AG04450 (cell line): ENCODE results near the gene RFFL. TPM values are rescaled to one million over a fixed set of nuclear protein-coding genes. Genes with fewer than 3 reads are reported as not detected.
"Not testable (repeated sequence)": the region's sequence is repeated elsewhere in the genome, so short reads cannot be mapped to it uniquely, and the experiment has no call there.

Experiments
- CTCF ChIA-PET: fragments of 300-600, 350-600 bp; formaldehyde crosslinking; extraction: SDS; loops from one replicate; lab custom pipeline; 2022; ENCODE audit warnings: antibody characterized with exemption, inconsistent platforms; lab: Charles Lee
- POLR2A ChIA-PET: fragments of 350-600 bp; formaldehyde crosslinking; extraction: SDS; loops from one replicate; lab custom pipeline; 2021; ENCODE audit warnings: antibody characterized with exemption, inconsistent platforms; lab: Yijun Ruan, JAX
- DNase-seq: peaks from one replicate; pipeline ENCODE4 v3.0.0-alpha.2; 2011; ENCODE audit warnings: low read depth, low spot score
- H3K27ac ChIP-seq: one replicate; pipeline ENCODE4 v1.5.1; 2012; ENCODE audit warnings: low read depth, low read length, control low read depth
- H3K27me3 ChIP-seq: one replicate; pipeline ENCODE4 v1.6.0; 2012; ENCODE audit warnings: low read length; ENCODE audit not compliant: control insufficient read depth, insufficient read depth
- H3K4me3 ChIP-seq: 2 replicates; pipeline ENCODE4 v1.5.1; 2011; ENCODE audit warnings: mild to moderate bottlenecking, low read depth, low read length, control low read depth
- H3K9me3 ChIP-seq: 2 replicates; pipeline ENCODE4 v1.5.1; 2012; ENCODE audit warnings: low read length; ENCODE audit not compliant: control insufficient read depth, insufficient read depth
- polyA plus RNA-seq: library from polyadenylated mRNA; depleted of rRNA; stranded (reverse); fragments of >200 nt; gene quantifications from 2 replicates; pipeline ENCODE4 v1.2.3, GENCODE V29; 2011
- TF ChIP-seq, protein P1 (sequence below): IDR thresholded peaks from 2 replicates; pipeline ENCODE4 v1.5.1; 2011; ENCODE audit warnings: low read depth, low read length, control low read depth, inconsistent platforms

RFFL gene
- polyA plus RNA-seq, 1 experiment = 11.0 TPM

DNA sequence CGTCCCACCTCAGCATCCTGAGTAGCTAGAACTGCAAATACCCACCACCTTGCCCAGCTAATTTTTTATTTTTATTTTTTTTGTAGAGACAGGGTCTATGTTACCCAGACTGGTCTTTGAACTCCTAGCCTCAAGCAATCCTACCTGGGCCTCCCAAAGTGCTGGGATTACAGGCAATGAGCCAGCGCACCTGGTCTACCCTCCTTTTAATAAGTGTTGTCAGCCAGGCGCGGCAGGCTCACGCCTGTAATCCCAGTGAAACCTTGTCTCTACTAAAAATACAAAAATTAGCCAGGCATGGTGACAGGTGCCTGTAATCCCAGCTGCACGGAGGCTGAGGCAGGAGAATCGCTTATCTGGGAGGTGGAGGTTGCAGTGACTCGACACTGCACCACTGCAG is 19.3 kb downstream of the RFFL start:
- no peaks in the 10 kb centered on the region for H3K27me3 ChIP-seq
- H3K27ac ChIP-seq = no peak overlapping the region
- ChIA-PET POLR2A (no interaction called here), CTCF (no interaction called here)
- H3K4me3 ChIP-seq = no peak overlapping the region
- TF ChIP-seq, protein P1, sequence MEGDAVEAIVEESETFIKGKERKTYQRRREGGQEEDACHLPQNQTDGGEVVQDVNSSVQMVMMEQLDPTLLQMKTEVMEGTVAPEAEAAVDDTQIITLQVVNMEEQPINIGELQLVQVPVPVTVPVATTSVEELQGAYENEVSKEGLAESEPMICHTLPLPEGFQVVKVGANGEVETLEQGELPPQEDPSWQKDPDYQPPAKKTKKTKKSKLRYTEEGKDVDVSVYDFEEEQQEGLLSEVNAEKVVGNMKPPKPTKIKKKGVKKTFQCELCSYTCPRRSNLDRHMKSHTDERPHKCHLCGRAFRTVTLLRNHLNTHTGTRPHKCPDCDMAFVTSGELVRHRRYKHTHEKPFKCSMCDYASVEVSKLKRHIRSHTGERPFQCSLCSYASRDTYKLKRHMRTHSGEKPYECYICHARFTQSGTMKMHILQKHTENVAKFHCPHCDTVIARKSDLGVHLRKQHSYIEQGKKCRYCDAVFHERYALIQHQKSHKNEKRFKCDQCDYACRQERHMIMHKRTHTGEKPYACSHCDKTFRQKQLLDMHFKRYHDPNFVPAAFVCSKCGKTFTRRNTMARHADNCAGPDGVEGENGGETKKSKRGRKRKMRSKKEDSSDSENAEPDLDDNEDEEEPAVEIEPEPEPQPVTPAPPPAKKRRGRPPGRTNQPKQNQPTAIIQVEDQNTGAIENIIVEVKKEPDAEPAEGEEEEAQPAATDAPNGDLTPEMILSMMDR = no peak
- no peaks in the 10 kb centered on the region for H3K9me3 ChIP-seq
- DNase-seq = no peak

DNA sequence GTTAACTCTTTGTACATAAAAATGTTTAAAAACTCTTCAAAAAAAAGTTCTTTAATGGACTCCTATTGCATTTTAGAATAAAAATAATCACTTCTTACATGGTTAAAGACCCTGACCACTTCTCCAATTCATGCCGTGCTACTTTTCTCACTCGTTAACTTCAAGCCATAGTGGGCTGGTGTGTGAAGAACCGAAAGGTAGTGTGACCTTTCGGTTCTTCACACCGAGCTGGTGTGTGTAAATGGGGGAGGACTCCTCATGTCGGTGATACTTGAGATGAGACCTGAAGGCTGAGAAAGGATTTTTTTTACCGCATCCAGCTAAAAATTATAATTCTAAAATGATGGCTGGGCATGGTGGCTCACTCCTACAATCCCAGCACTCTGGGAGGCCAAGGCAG is 22.1 kb downstream of the RFFL start:
- Histone ChIP-seq H3K27ac (no peak overlapping the region), H3K27me3 (no peaks in the 10 kb centered on the region), H3K9me3 (no peaks in the 10 kb centered on the region), H3K4me3 (no peak overlapping the region)
- TF ChIP-seq, protein P1 = no peak
- ChIA-PET POLR2A (interaction anchor here (1.1 kb wide), 1 partner anchor 60 kb away, joined by 4 read pairs; no protein-coding TSS in a partner anchor), CTCF (interaction anchor here (1.3 kb wide), 1 partner anchor 49 kb away, joined by 8 read pairs; no protein-coding TSS in a partner anchor)
- DNase-seq = no peak

DNA sequence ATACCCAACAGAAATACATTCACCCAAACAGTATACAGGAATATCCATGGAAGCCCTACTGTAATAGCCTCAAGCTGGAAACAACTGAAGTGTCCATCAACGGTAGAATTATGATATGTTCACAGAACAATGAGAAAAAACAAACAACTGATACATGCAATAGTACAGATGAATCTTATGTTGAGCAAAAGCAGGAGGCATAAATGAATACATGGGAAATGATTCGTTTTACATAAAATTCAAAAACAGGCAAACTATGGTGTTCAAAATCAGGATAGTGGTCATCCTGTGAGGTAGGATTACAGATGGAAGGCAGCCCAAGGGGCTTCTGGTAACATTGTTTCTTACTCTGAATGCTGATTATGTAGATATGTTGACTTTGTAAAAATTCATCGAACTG is 25.1 kb downstream of the RFFL start:
- ChIA-PET CTCF (no interaction called here), POLR2A (no interaction called here)
- Histone ChIP-seq H3K9me3 (no peaks in the 10 kb centered on the region), H3K27me3 (no peaks in the 10 kb centered on the region), H3K27ac (no peak overlapping the region), H3K4me3 (no peak overlapping the region)
- no peak for DNase-seq
- TF ChIP-seq, protein P1 = no peak

DNA sequence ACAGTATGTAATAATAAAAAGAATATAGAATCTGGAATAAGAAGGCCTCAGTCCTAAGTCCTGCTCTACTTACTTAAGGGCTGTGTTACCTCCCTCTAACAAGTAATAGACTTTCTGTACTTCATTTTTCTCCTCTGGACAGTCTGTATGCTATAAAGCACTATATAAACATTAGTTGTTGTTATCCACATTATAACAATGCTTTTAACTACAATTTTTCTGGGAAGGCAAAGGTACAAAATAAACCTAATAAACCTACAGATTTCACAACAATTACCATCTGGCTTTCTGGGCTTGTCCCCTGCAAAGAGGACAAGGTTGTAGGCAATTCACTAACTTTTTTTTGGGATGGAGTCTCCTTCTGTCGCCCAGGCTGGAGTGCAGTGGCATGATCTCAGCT is 32.7 kb downstream of the RFFL start:
- ChIA-PET POLR2A (no interaction called here), CTCF (no interaction called here)
- Histone ChIP-seq H3K4me3 (no peak overlapping the region), H3K27me3 (no peaks in the 10 kb centered on the region), H3K9me3 (no peaks in the 10 kb centered on the region), H3K27ac (no peak overlapping the region)
- TF ChIP-seq, protein P1 = no peak
- DNase-seq = no peak

DNA sequence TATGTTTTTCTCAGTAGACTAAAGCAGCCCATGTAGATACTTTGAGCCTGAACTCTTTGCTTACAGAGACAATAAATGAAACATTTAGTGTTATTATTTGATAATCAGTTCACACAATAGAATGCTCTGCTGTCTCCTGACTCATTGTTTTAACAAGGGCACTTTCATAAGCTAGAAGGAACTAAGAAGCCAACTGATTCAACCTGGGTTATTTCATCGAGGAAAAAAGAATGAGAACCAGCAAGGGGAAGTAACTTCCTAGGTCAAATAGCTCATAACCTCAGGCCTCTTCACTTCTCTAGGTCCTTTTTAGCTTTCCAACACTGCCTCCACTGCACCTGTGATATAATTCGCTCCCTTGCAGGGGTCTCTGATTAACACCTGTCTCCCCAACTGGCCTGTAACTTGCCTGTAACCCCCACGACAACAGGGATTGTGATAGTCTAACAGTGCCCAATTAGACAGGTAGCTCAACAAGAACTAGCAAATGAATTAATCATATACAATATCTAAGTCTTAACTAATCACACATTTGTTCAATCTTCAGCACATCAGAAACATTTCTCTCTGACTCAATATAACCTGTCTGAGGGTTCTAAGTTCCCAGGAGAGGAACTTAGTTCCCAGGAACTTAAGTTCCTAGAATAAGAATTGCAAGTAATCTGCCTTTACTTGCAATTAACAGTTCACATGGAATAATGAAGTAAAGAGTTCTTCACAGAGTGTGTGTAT is 34.8 kb downstream of the RFFL start:
- ChIA-PET CTCF (interaction anchor here (0.6 to 0.8 kb wide), 2 partner anchors 31 to 61 kb away, joined by 3 read pairs; no protein-coding TSS in a partner anchor), POLR2A (no interaction called here)
- Histone ChIP-seq H3K9me3 (no peaks in the 10 kb centered on the region), H3K27ac (no peak overlapping the region), H3K4me3 (no peak overlapping the region), H3K27me3 (no peaks in the 10 kb centered on the region)
- no peak for DNase-seq
- TF ChIP-seq, protein P1 = no peak

DNA sequence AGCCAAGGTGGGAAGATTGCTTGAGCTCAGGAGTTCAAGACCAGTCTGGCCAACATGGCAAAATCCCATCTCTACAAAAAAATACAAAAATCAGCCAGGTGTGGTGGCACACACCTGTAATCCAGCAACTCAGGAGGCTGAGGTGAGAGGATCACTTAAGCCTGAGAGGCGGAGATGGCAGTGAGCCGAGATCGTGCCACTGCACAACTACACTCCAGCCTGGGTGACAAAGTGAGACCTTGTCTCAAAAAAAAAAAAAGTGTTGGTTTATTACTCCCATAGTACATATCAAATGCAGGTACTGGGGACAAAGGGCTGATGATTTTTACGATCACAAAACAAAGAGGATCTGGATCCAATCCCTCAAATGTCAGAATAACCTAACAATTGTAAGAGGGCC is 35.4 kb downstream of the RFFL start:
- H3K27ac ChIP-seq, POLR2A ChIA-PET, CTCF ChIA-PET: not testable (repeated sequence)

More for the DNA sequence above, 35.4 kb downstream of the RFFL start:
- H3K4me3 ChIP-seq, H3K27me3 ChIP-seq, DNase-seq, H3K9me3 ChIP-seq: not testable (repeated sequence)
